Large intestine (tissue), 3 donors: ENCODE measurements around the gene CES3. TPM values are rescaled to one million over a fixed set of nuclear protein-coding genes. Genes with fewer than 3 reads are reported as not detected.
"Not testable (repeated sequence)": the region's sequence is repeated elsewhere in the genome, so short reads cannot be mapped to it uniquely, and the experiment has no call there.

ENCODE experiments used
- DNase-seq, 2 donors: peaks; one replicate each; pipeline versions ENCODE4 v3.0.0 to v3.0.0-alpha.2; 2013
- H3K27ac ChIP-seq: one replicate; pipeline ENCODE4 v1.5.1; 2013; ENCODE audit warnings: low read length
- H3K27me3 ChIP-seq: 2 replicates; pipeline ENCODE4 v1.6.1; 2013; ENCODE audit warnings: low read length; ENCODE audit not compliant: control insufficient read depth, insufficient read depth
- H3K36me3 ChIP-seq: 2 replicates; pipeline ENCODE4 v1.6.1; 2013; ENCODE audit warnings: low read length; ENCODE audit not compliant: control insufficient read depth, insufficient read depth
- H3K4me1 ChIP-seq: one replicate; pipeline ENCODE4 v1.6.1; 2013; ENCODE audit warnings: low read length; ENCODE audit not compliant: control insufficient read depth, insufficient read depth
- H3K4me3 ChIP-seq: one replicate; pipeline ENCODE4 v1.5.1; 2013; ENCODE audit warnings: low read length
- H3K9me3 ChIP-seq: one replicate; pipeline ENCODE4 v1.6.1; 2013; ENCODE audit warnings: mild to moderate bottlenecking, low read depth, low read length, moderate library complexity; ENCODE audit not compliant: control insufficient read depth
- WGBS: methylation state at CpG from one replicate; pipeline ENCODE4 v1.1.5; 2013; ENCODE audit warnings: low lambda C conversion rate; ENCODE audit not compliant: insufficient coverage; 5-methylcytosine and 5-hydroxymethylcytosine counted together
- polyA plus RNA-seq: library from polyadenylated mRNA; unstranded; fragments of 120-200 nt; gene quantifications from one replicate; pipeline ENCODE4 v1.2.1, GENCODE V29; 2013

CES3 gene
- polyA plus RNA-seq, 1 donor: 16.0 TPM

GRCh38 chr16:66953462-66954096 lies 7.5 kb upstream of the CES3 start:
- Histone ChIP-seq H3K27me3 (peaks cover 16% of the 10 kb centered on the region), H3K9me3 (no peaks in the 10 kb centered on the region), H3K27ac (peak overlapping the region; percentile 88), H3K4me3 (no peak overlapping the region), H3K36me3 (no peaks in the 10 kb centered on the region), H3K4me1 (peaks cover 51% of the 10 kb centered on the region)
- WGBS: 20% methylated on average over 4 of the region's 10 CpGs
- peak; percentile 84 to 91 for DNase-seq

- Histone ChIP-seq H3K9me3 (no peaks in the 10 kb centered on the region), H3K27ac (peak overlapping the region; percentile 88), H3K27me3 (peaks cover 10% of the 10 kb centered on the region), H3K4me3 (no peak overlapping the region), H3K36me3 (no peaks in the 10 kb centered on the region), H3K4me1 (peaks cover 45% of the 10 kb centered on the region)
- peak; percentile 76 to 82 for DNase-seq
- no CpG with 5 or more reads among the region's 8 CpGs for WGBS
Observed at GRCh38 chr16:66954097-66954659, 6.9 kb upstream of the CES3 start.

GRCh38 chr16:66955363-66956153 lies 5.5 kb upstream of the CES3 start:
- DNase-seq: peak in 1 of 2 donors; percentile 58
- WGBS: 28% methylated on average over 2 of the region's 17 CpGs
- not testable (repeated sequence) for H3K36me3 ChIP-seq, H3K27me3 ChIP-seq, H3K4me3 ChIP-seq, H3K9me3 ChIP-seq
- Histone ChIP-seq H3K4me1 (peaks cover 44% of the 10 kb centered on the region), H3K27ac (peak overlapping the region; percentile 61)

GRCh38 chr16:66956154-66956457 lies 5.0 kb upstream of the CES3 start:
- not testable (repeated sequence) for DNase-seq, H3K9me3 ChIP-seq, H3K4me3 ChIP-seq, H3K27me3 ChIP-seq, H3K36me3 ChIP-seq
- peaks cover 45% of the 10 kb centered on the region for H3K4me1 ChIP-seq
- H3K27ac ChIP-seq: peak overlapping the region; percentile 61
- no CpG with 5 or more reads among the region's 1 CpG for WGBS

- Histone ChIP-seq H3K9me3 (no peaks in the 10 kb centered on the region), H3K4me3 (no peak overlapping the region), H3K27ac (no peak overlapping the region), H3K36me3 (peaks cover 2% of the 10 kb centered on the region), H3K27me3 (no peaks in the 10 kb centered on the region), H3K4me1 (peaks cover 37% of the 10 kb centered on the region)
- 60% methylated on average over 1 of the region's 7 CpGs for WGBS
- no peak for DNase-seq
Observed at GRCh38 chr16:66958857-66959703, 2.0 kb upstream of the CES3 start.

GRCh38 chr16:66959704-66960161 lies 1.3 kb upstream of the CES3 start:
- whole genome bisulfite sequencing: no CpG with 5 or more reads among the region's 5 CpGs
- no peaks in the 10 kb centered on the region for H3K27me3 ChIP-seq
- no peak overlapping the region for H3K4me3 ChIP-seq
- peaks cover 2% of the 10 kb centered on the region for H3K36me3 ChIP-seq
- H3K27ac ChIP-seq: no peak overlapping the region
- no peak for DNase-seq
- no peaks in the 10 kb centered on the region for H3K9me3 ChIP-seq
- H3K4me1 ChIP-seq: peaks cover 32% of the 10 kb centered on the region

- Histone ChIP-seq H3K36me3 (peaks cover 2% of the 10 kb centered on the region), H3K27ac (no peak overlapping the region), H3K27me3 (no peaks in the 10 kb centered on the region), H3K4me1 (peaks cover 27% of the 10 kb centered on the region), H3K4me3 (no peak overlapping the region), H3K9me3 (no peaks in the 10 kb centered on the region)
- no peak for DNase-seq
- WGBS: no CpG with 5 or more reads among the region's 1 CpG
Observed at GRCh38 chr16:66960270-66960669, 796 bp upstream of the CES3 start.

GRCh38 chr16:66961914-66962313 lies 848 bp downstream of the CES3 start:
- H3K27me3 ChIP-seq: no peaks in the 10 kb centered on the region
- H3K27ac ChIP-seq: no peak overlapping the region
- peaks cover 17% of the 10 kb centered on the region for H3K4me1 ChIP-seq
- no peak overlapping the region for H3K4me3 ChIP-seq
- peaks cover 2% of the 10 kb centered on the region for H3K36me3 ChIP-seq
- DNase-seq: no peak
- H3K9me3 ChIP-seq: no peaks in the 10 kb centered on the region
- no CpG with 5 or more reads among the region's 5 CpGs for WGBS

GRCh38 chr16:66964049-66964448 lies 3.0 kb downstream of the CES3 start:
- Histone ChIP-seq H3K4me1 (peaks cover 11% of the 10 kb centered on the region), H3K4me3 (no peak overlapping the region), H3K27me3 (no peaks in the 10 kb centered on the region), H3K27ac (no peak overlapping the region), H3K9me3 (no peaks in the 10 kb centered on the region), H3K36me3 (peaks cover 2% of the 10 kb centered on the region)
- no peak for DNase-seq
- WGBS: no CpG with 5 or more reads among the region's 6 CpGs

- no CpG with 5 or more reads among the region's 5 CpGs for WGBS
- Histone ChIP-seq H3K36me3 (peaks cover 8% of the 10 kb centered on the region), H3K4me3 (no peak overlapping the region), H3K9me3 (no peaks in the 10 kb centered on the region), H3K27me3 (no peaks in the 10 kb centered on the region), H3K4me1 (no peaks in the 10 kb centered on the region), H3K27ac (no peak overlapping the region)
- DNase-seq: no peak
Observed at GRCh38 chr16:66968847-66969246, 7.8 kb downstream of the CES3 start.
